OCI-LY3 (cell line): ENCODE measurements around the gene KLHL4.

Experiments
- EZH2phosphoT487 ChIP-seq: fragments of 200-600 bp; shearing (Covaris generic); IDR thresholded peaks from 2 replicates; pipeline ENCODE4 v1.6.1; 2018; ENCODE audit warnings: antibody characterized with exemption, mixed run types, low read depth
- TF ChIP-seq, protein P1 (sequence below): fragments of 200-600, 300-600 bp; sonication (generic); IDR thresholded peaks from 2 replicates; pipeline ENCODE4 v1.5.1; 2014; ENCODE audit warnings: antibody characterized with exemption, low read length, low read depth

GRCh38 chrX:87621697-87622096 is 104.1 kb downstream of the KLHL4 start:
- TF ChIP-seq, protein P1, sequence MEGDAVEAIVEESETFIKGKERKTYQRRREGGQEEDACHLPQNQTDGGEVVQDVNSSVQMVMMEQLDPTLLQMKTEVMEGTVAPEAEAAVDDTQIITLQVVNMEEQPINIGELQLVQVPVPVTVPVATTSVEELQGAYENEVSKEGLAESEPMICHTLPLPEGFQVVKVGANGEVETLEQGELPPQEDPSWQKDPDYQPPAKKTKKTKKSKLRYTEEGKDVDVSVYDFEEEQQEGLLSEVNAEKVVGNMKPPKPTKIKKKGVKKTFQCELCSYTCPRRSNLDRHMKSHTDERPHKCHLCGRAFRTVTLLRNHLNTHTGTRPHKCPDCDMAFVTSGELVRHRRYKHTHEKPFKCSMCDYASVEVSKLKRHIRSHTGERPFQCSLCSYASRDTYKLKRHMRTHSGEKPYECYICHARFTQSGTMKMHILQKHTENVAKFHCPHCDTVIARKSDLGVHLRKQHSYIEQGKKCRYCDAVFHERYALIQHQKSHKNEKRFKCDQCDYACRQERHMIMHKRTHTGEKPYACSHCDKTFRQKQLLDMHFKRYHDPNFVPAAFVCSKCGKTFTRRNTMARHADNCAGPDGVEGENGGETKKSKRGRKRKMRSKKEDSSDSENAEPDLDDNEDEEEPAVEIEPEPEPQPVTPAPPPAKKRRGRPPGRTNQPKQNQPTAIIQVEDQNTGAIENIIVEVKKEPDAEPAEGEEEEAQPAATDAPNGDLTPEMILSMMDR: no peak
- no peak for TF ChIP-seq EZH2phosphoT487
